DOHH2 (cell line): ENCODE results near the gene CYP2D6.

Experiments
- H3F3A ChIP-seq: fragments of 200-600 bp; sonication (generic), shearing (Covaris generic); 2 replicates; pipeline ENCODE4 v1.6.0; 2016; ENCODE audit warnings: antibody characterized with exemption, mild to moderate bottlenecking; ENCODE audit not compliant: control insufficient read depth, insufficient read depth
- H3K27ac ChIP-seq: fragments of 200-600 bp; sonication (generic); 2 replicates; pipeline ENCODE4 v1.5.1; 2014; ENCODE audit warnings: low read depth, mild to moderate bottlenecking, low read length, moderate library complexity
- H3K27me3 ChIP-seq: fragments of 200-600 bp; sonication (generic); 2 replicates; pipeline ENCODE4 v1.6.1; 2014; ENCODE audit warnings: mild to moderate bottlenecking, low read length, mixed read lengths; ENCODE audit not compliant: control insufficient read depth
- H3K36me3 ChIP-seq: fragments of 200-600 bp; sonication (generic); 2 replicates; pipeline ENCODE4 v1.6.1; 2014; ENCODE audit warnings: mild to moderate bottlenecking, low read length, moderate library complexity, mixed read lengths; ENCODE audit not compliant: control insufficient read depth
- H3K4me1 ChIP-seq: fragments of 200-600 bp; sonication (generic); 2 replicates; pipeline ENCODE4 v1.6.1; 2014; ENCODE audit warnings: mild to moderate bottlenecking, low read length, mixed read lengths; ENCODE audit not compliant: control insufficient read depth
- H3K4me2 ChIP-seq: fragments of 200-600 bp; sonication (generic); 2 replicates; pipeline ENCODE4 v1.6.0; 2014; ENCODE audit warnings: mild to moderate bottlenecking, low read length, moderate library complexity
- H3K4me3 ChIP-seq: fragments of 200-600 bp; sonication (generic); 2 replicates; pipeline ENCODE4 v1.5.1; 2014; ENCODE audit warnings: mild to moderate bottlenecking, low read length, mixed read lengths
- H3K79me2 ChIP-seq: fragments of 200-600 bp; sonication (generic); 2 replicates; pipeline ENCODE4 v1.6.1; 2014; ENCODE audit warnings: mild to moderate bottlenecking, low read length, mixed read lengths; ENCODE audit not compliant: control insufficient read depth
- H3K9me2 ChIP-seq: fragments of 200-600 bp; sonication (generic); replicated peaks from 2 replicates; pipeline ENCODE4 v1.6.1; 2014; ENCODE audit warnings: mild to moderate bottlenecking, low read length, mixed read lengths; ENCODE audit not compliant: control insufficient read depth
- H3K9me3 ChIP-seq: fragments of 200-600 bp; sonication (generic); 2 replicates; pipeline ENCODE4 v1.6.1; 2014; ENCODE audit warnings: antibody characterized with exemption, low read length, mixed read lengths; ENCODE audit not compliant: control insufficient read depth, insufficient read depth
- H4K20me1 ChIP-seq: fragments of 200-600 bp; sonication (generic); 2 replicates; pipeline ENCODE4 v1.6.0; 2014; ENCODE audit warnings: low read depth, mild to moderate bottlenecking, antibody characterized with exemption, low read length, moderate library complexity; ENCODE audit not compliant: control insufficient read depth, insufficient read depth
- EZH2phosphoT487 ChIP-seq: fragments of 200-600 bp; sonication (generic); IDR thresholded peaks from 2 replicates; pipeline ENCODE4 v1.6.1; 2017; ENCODE audit warnings: borderline replicate concordance, mild to moderate bottlenecking, antibody characterized with exemption, low read length, moderate library complexity, mixed read lengths
- TF ChIP-seq, protein P1 (sequence below): fragments of 200-600 bp; sonication (generic); IDR thresholded peaks from one replicate; pipeline ENCODE4 v1.5.1; 2014; ENCODE audit warnings: antibody characterized with exemption, mild to moderate bottlenecking, low read depth, low read length; ENCODE audit not compliant: poor library complexity, severe bottlenecking

Gene CYP2D6

DNA sequence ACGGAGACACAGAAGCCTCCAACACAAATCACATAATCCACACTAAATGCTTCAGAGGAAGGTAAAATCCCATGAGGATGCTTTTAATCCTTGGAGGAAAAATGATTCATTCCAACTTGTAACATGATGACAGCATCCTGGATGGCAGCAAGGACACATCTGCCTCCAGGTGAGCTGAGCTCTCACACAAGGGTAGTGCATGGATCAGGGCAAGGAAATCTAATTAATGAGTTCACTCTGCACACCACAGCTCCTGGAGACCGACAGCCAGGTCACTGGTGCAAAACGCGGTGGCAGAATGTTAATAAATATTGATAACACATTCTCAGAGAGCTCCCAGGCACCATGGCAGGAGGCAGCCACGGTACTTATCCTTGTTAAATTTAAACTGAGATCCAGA is 40.3 kb upstream of the CYP2D6 start:
- no peak overlapping the region for H3K4me2 ChIP-seq
- peaks cover 40% of the 10 kb centered on the region for H3K79me2 ChIP-seq
- H4K20me1 ChIP-seq, result 0 out of 2 replicates have a peak, but pooled peaks cover 8% of the 10 kb centered on the region
- H3K4me1 ChIP-seq, result peaks cover 39% of the 10 kb centered on the region
- H3K27me3 ChIP-seq, result no peaks in the 10 kb centered on the region
- H3K9me3 ChIP-seq, result no peaks in the 10 kb centered on the region
- no peaks in the 10 kb centered on the region for H3K9me2 ChIP-seq
- H3K27ac ChIP-seq, result no peak overlapping the region
- H3F3A ChIP-seq, result no peaks in the 10 kb centered on the region
- H3K36me3 ChIP-seq, result peaks cover 40% of the 10 kb centered on the region
- H3K4me3 ChIP-seq, result no peak overlapping the region
- TF ChIP-seq, protein P1, sequence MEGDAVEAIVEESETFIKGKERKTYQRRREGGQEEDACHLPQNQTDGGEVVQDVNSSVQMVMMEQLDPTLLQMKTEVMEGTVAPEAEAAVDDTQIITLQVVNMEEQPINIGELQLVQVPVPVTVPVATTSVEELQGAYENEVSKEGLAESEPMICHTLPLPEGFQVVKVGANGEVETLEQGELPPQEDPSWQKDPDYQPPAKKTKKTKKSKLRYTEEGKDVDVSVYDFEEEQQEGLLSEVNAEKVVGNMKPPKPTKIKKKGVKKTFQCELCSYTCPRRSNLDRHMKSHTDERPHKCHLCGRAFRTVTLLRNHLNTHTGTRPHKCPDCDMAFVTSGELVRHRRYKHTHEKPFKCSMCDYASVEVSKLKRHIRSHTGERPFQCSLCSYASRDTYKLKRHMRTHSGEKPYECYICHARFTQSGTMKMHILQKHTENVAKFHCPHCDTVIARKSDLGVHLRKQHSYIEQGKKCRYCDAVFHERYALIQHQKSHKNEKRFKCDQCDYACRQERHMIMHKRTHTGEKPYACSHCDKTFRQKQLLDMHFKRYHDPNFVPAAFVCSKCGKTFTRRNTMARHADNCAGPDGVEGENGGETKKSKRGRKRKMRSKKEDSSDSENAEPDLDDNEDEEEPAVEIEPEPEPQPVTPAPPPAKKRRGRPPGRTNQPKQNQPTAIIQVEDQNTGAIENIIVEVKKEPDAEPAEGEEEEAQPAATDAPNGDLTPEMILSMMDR, result no peak
- TF ChIP-seq EZH2phosphoT487, result no peak

DNA sequence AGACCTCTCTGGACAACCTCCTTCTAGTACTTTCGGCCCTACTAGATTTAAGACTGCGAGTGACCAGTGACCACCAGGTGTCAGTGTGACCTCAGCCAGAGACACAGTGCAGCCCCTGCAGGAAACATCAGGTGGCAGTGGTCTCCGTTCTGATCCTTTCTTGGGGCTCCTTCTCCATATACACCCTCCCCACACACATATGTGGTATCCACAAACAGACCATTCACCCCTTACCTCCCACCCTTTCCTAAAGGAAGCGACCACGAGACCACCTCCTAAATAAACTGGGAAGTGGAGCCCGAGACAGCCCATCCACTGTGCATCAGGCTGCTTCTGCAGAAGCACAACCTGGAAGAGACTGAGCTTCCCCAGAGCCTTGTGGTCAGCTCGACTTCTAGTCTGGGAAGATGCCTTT is 38.5 kb upstream of the CYP2D6 start:
- H4K20me1 ChIP-seq, result 0 out of 2 replicates have a peak, but pooled peaks cover 8% of the 10 kb centered on the region

DNA sequence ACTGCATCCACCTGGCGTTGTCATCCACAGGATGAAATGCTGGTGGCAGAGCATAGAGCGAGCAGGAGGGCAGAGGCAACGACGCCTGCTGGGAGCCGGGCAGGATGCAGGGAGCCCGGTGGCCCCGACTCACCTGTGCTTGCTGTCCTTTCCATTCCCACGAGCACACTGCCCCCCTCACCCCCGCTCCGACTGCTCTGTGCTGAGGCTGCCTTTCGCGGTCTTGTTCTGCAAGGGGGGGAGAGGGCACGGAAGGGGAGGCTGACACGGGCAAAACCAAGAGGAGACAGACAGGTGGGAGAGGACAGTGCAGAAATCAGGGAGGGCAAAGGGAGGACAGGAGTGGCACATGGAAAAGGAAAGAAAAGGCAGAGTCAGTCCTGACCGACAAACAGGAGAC is 37.9 kb upstream of the CYP2D6 start:
- Histone ChIP-seq H3K4me2 (peak overlapping the region; percentile 8; the same call in 1 of the 2 replicates), H3K79me2 (peaks cover 34% of the 10 kb centered on the region), H3F3A (no peaks in the 10 kb centered on the region), H3K36me3 (peaks cover 41% of the 10 kb centered on the region), H3K9me2 (no peaks in the 10 kb centered on the region), H4K20me1 (0 out of 2 replicates have a peak, but pooled peaks cover 8% of the 10 kb centered on the region), H3K4me1 (peaks cover 31% of the 10 kb centered on the region), H3K9me3 (no peaks in the 10 kb centered on the region), H3K27ac (no peak overlapping the region), H3K4me3 (no peak overlapping the region), H3K27me3 (no peaks in the 10 kb centered on the region)
- TF ChIP-seq, protein P1, result no peak
- TF ChIP-seq EZH2phosphoT487, result no peak

More for the DNA sequence above, 38.5 kb upstream of the CYP2D6 start:
- no peaks in the 10 kb centered on the region for H3K27me3 ChIP-seq
- peaks cover 38% of the 10 kb centered on the region for H3K79me2 ChIP-seq
- no peaks in the 10 kb centered on the region for H3K9me2 ChIP-seq
- no peak overlapping the region for H3K4me3 ChIP-seq
- no peaks in the 10 kb centered on the region for H3K9me3 ChIP-seq
- TF ChIP-seq, protein P1, result peak; percentile 98
- no peak for TF ChIP-seq EZH2phosphoT487
- peak overlapping the region; percentile 33 for H3K4me2 ChIP-seq
- no peak overlapping the region for H3K27ac ChIP-seq
- H3F3A ChIP-seq, result no peaks in the 10 kb centered on the region
- peaks cover 41% of the 10 kb centered on the region for H3K36me3 ChIP-seq
- peaks cover 36% of the 10 kb centered on the region for H3K4me1 ChIP-seq
